Panc1 (cell line): ENCODE measurements around the gene SGO2. TPM values are rescaled to one million over a fixed set of nuclear protein-coding genes. Genes with fewer than 3 reads are reported as not detected.

Source experiments
- ATAC-seq: fragments of 200-7000 bp; cut with Tn5 transposase; 2 replicates; pipeline ENCODE4 v1.9.1; 2020; ENCODE audit warnings: mild to moderate bottlenecking, moderate library complexity
- BruUV-seq: library from RNA; stranded (reverse); fragments of 400-500 nt; replicated peaks from 2 replicates; lab custom pipeline; 2021; lab: Mats Ljungman, UMichigan
- CTCF ChIA-PET: fragments of 300-600 bp; sonication (Branson Sonifier 250); formaldehyde crosslinking; loops from one replicate; lab custom pipeline; 2022; ENCODE audit warnings: antibody characterized with exemption; lab: Charles Lee
- POLR2A ChIA-PET: fragments of 300-600 bp; sonication (Branson Sonifier 250); formaldehyde crosslinking; loops from one replicate; lab custom pipeline; 2022; ENCODE audit warnings: antibody characterized with exemption; lab: Charles Lee
- DNase-seq: peaks from one replicate; pipeline ENCODE4 v3.0.0-alpha.2; 2010; ENCODE audit warnings: low read depth, low spot score
- H3K27ac ChIP-seq: 2 replicates; pipeline ENCODE4 v1.5.1; 2011; ENCODE audit warnings: mild to moderate bottlenecking, low read length, inconsistent platforms
- H3K27me3 ChIP-seq: fragments of 200-500 bp; sonication (Bioruptor generic); 2 replicates; pipeline ENCODE4 v1.6.0; 2014; ENCODE audit warnings: low read length, inconsistent platforms; ENCODE audit not compliant: control insufficient read depth, insufficient read depth
- H3K36me3 ChIP-seq: fragments of 200-500 bp; sonication (Bioruptor generic); 2 replicates; pipeline ENCODE4 v1.5.1; 2014; ENCODE audit warnings: inconsistent platforms, mild to moderate bottlenecking, low read length, moderate library complexity; ENCODE audit not compliant: control insufficient read depth, insufficient read depth
- H3K4me1 ChIP-seq: 2 replicates; pipeline ENCODE4 v1.5.1; 2011; ENCODE audit warnings: inconsistent platforms, mild to moderate bottlenecking, low read length, moderate library complexity; ENCODE audit not compliant: control insufficient read depth, insufficient read depth
- H3K4me3 ChIP-seq, 2 experiments: 2 replicates each; pipeline ENCODE4 v1.5.1; 2011 to 2012; ENCODE audit warnings: low read depth in 2 of 2, low read length in 2 of 2, mild to moderate bottlenecking in 2 of 2, inconsistent platforms in 1 of 2, moderate library complexity in 1 of 2
- H3K9me3 ChIP-seq: fragments of 200-500 bp; sonication (Bioruptor generic); 2 replicates; pipeline ENCODE4 v1.5.1; 2014; ENCODE audit warnings: low read depth, mild to moderate bottlenecking, inconsistent platforms, low read length, moderate library complexity; ENCODE audit not compliant: control insufficient read depth, insufficient read depth
- POLR2AphosphoS5 ChIP-seq: IDR thresholded peaks from 2 replicates; pipeline ENCODE4 v1.6.1; 2012; ENCODE audit warnings: mild to moderate bottlenecking, low read depth, low read length, moderate library complexity
- SIN3A ChIP-seq: IDR thresholded peaks from 2 replicates; pipeline ENCODE4 v1.6.1; 2012; ENCODE audit warnings: low read depth, mild to moderate bottlenecking, low read length, moderate library complexity, borderline replicate concordance; ENCODE audit not compliant: insufficient read depth
- TCF7L2 ChIP-seq: IDR thresholded peaks from 2 replicates; pipeline ENCODE4 v1.6.1; 2011; ENCODE audit warnings: mild to moderate bottlenecking, low read depth, low read length, inconsistent platforms
- in situ Hi-C: cut with HindIII; loops from 2 replicates; pipeline ENCODE4 v1.10.0; 2016; ENCODE audit warnings: low sequenced_read_pairs, low pct_unique_long_range_greater_than_20kb
- intact Hi-C: fragments of 100-400 bp; cut with micrococcal nuclease; formaldehyde crosslinking; loops from one replicate; pipeline ENCODE4 v1.10.0; 2022; ENCODE audit not compliant: unreplicated experiment
- total RNA-seq: library from RNA; stranded (reverse); gene quantifications from one replicate; pipeline ENCODE4 v1.2.1, GENCODE V29; 2021; ENCODE audit not compliant: unreplicated experiment
- TF ChIP-seq, protein P1 (sequence below): fragments of 450-650 bp; IDR thresholded peaks from 2 replicates; pipeline ENCODE4 v1.5.1; 2017; ENCODE audit warnings: mild to moderate bottlenecking
- TF ChIP-seq, protein P2 (sequence below), 2 experiments: IDR thresholded peaks; 2 replicates each; pipeline ENCODE4 v1.6.1; 2011 to 2012; ENCODE audit warnings: low read depth in 2 of 2, control low read depth in 1 of 2, low read length in 1 of 2, mild to moderate bottlenecking in 1 of 2, moderate library complexity in 1 of 2; ENCODE audit not compliant: insufficient read depth in 1 of 2

The SGO2 gene
- total RNA-seq, 1 experiment from 2014 or later: 34.0 TPM

DNA sequence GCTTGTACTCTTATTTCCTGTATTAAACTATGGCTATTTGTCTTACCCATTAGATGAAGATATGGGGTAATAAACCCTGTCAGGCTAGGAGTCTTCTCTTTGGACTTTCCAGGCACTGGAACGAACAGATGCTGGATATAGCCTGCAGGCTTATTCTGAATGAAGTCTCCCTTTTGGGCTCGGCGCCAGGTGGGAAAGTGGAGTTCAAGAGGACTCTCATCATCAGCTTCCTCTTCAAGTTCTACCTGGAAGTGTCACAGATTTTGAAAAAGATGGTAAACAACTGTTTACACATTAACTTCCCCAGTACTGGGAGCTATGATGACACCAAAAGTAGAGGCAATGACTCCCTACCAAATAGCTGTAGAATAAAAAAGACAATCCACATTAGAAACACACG, 87.7 kb downstream of the SGO2 start:
- intact Hi-C loops (no loop called here), in situ Hi-C loops (no loop called here)
- BruUV-seq: no TSS peak
- POLR2A ChIA-PET: no interaction called here
- H3K36me3 ChIP-seq: no peaks in the 10 kb centered on the region
- no peak overlapping the region for H3K4me3 ChIP-seq
- H3K4me1 ChIP-seq: peaks cover 6% of the 10 kb centered on the region; the same call in 1 of the 2 replicates
- CTCF ChIA-PET: no interaction called here
- ATAC-seq: no peak
- H3K9me3 ChIP-seq: no peaks in the 10 kb centered on the region
- no peak for DNase-seq
- TF ChIP-seq SIN3A (no peak), POLR2AphosphoS5 (no peak), TCF7L2 (no peak)
- TF ChIP-seq, protein P1, sequence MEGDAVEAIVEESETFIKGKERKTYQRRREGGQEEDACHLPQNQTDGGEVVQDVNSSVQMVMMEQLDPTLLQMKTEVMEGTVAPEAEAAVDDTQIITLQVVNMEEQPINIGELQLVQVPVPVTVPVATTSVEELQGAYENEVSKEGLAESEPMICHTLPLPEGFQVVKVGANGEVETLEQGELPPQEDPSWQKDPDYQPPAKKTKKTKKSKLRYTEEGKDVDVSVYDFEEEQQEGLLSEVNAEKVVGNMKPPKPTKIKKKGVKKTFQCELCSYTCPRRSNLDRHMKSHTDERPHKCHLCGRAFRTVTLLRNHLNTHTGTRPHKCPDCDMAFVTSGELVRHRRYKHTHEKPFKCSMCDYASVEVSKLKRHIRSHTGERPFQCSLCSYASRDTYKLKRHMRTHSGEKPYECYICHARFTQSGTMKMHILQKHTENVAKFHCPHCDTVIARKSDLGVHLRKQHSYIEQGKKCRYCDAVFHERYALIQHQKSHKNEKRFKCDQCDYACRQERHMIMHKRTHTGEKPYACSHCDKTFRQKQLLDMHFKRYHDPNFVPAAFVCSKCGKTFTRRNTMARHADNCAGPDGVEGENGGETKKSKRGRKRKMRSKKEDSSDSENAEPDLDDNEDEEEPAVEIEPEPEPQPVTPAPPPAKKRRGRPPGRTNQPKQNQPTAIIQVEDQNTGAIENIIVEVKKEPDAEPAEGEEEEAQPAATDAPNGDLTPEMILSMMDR: no peak
- TF ChIP-seq, protein P2, sequence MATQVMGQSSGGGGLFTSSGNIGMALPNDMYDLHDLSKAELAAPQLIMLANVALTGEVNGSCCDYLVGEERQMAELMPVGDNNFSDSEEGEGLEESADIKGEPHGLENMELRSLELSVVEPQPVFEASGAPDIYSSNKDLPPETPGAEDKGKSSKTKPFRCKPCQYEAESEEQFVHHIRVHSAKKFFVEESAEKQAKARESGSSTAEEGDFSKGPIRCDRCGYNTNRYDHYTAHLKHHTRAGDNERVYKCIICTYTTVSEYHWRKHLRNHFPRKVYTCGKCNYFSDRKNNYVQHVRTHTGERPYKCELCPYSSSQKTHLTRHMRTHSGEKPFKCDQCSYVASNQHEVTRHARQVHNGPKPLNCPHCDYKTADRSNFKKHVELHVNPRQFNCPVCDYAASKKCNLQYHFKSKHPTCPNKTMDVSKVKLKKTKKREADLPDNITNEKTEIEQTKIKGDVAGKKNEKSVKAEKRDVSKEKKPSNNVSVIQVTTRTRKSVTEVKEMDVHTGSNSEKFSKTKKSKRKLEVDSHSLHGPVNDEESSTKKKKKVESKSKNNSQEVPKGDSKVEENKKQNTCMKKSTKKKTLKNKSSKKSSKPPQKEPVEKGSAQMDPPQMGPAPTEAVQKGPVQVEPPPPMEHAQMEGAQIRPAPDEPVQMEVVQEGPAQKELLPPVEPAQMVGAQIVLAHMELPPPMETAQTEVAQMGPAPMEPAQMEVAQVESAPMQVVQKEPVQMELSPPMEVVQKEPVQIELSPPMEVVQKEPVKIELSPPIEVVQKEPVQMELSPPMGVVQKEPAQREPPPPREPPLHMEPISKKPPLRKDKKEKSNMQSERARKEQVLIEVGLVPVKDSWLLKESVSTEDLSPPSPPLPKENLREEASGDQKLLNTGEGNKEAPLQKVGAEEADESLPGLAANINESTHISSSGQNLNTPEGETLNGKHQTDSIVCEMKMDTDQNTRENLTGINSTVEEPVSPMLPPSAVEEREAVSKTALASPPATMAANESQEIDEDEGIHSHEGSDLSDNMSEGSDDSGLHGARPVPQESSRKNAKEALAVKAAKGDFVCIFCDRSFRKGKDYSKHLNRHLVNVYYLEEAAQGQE (IDR thresholded peaks at IDR 0.05; ENCODE audit: insufficient read depth in 1 of 2, low read depth in 2 of 2, low read length in 1 of 2): no peak
- H3K27ac ChIP-seq: no peak overlapping the region
- H3K27me3 ChIP-seq: no peaks in the 10 kb centered on the region

DNA sequence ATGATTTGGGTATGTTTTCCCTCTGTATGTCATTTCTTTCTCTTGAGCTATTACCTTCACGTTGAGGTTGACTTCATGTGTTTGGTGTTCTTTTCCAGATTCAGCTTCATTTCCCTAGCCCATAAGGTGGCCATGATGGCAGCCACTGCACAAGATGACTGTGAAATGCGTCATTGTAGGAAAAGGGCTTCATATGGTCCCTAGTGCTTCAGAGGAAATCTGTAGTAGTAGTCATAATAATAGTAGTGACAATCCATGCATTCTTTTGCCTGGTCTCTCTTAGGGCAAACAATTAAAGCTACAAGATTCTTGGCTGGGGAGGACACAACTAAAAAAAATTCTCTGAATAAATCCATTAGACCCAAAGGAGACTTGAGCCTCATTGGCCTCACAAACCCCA, 88.2 kb downstream of the SGO2 start:
- H3K27me3 ChIP-seq: no peaks in the 10 kb centered on the region
- no peaks in the 10 kb centered on the region for H3K36me3 ChIP-seq
- in situ Hi-C loops: no loop called here
- no peak for ATAC-seq
- H3K27ac ChIP-seq: no peak overlapping the region
- no TSS peak for BruUV-seq
- POLR2A ChIA-PET: no interaction called here
- H3K4me1 ChIP-seq: peaks cover 6% of the 10 kb centered on the region; the same call in 1 of the 2 replicates
- TF ChIP-seq TCF7L2: no peak
- no peak for TF ChIP-seq POLR2AphosphoS5
- TF ChIP-seq, protein P1: no peak
- TF ChIP-seq, protein P2 (IDR thresholded peaks at IDR 0.05; ENCODE audit: insufficient read depth in 1 of 2, low read depth in 2 of 2, low read length in 1 of 2): no peak
- no peak for TF ChIP-seq SIN3A
- no peak overlapping the region for H3K4me3 ChIP-seq
- intact Hi-C loops: no loop called here
- no peak for DNase-seq
- CTCF ChIA-PET: no interaction called here
- H3K9me3 ChIP-seq: no peaks in the 10 kb centered on the region
